Hepatocyte (in vitro differentiated cells): ENCODE results near the gene TMEM255B.
"Not testable (repeated sequence)": the region's sequence is repeated elsewhere in the genome, so short reads cannot be mapped to it uniquely, and the experiment has no call there.

Experiments used
- CTCF ChIP-seq: fragments of 200-600 bp; sonication (generic); IDR thresholded peaks from 2 replicates; pipeline ENCODE4 v1.5.1; 2016; ENCODE audit warnings: antibody characterized with exemption, mild to moderate bottlenecking; ENCODE audit not compliant: poor library complexity
- EZH2 ChIP-seq: fragments of 200-600 bp; sonication (generic); IDR thresholded peaks from 2 replicates; pipeline ENCODE4 v1.6.1; 2016; ENCODE audit warnings: antibody characterized with exemption, mild to moderate bottlenecking, borderline replicate concordance
- EZH2phosphoT487 ChIP-seq: fragments of 200-600 bp; sonication (generic); IDR thresholded peaks from one replicate; pipeline ENCODE4 v1.6.1; 2018; ENCODE audit warnings: antibody characterized with exemption, mild to moderate bottlenecking, low read depth, moderate library complexity; ENCODE audit not compliant: unreplicated experiment, severe bottlenecking

GRCh38 chr13:113726106-113726821 lies 32.8 kb upstream of the TMEM255B start:
- not testable (repeated sequence) for TF ChIP-seq CTCF, EZH2phosphoT487, EZH2
